ENCODE data around the gene PLEKHO2.

Gene PLEKHO2

GRCh38 chr15:64837502-64837901 lies 4.2 kb upstream of the PLEKHO2 start:
- FAIRE-seq (no peak), DNase-seq (ENCODE audit: insufficient read length) (no peak)
- TF ChIP-seq POLR2AphosphoS5 (IDR thresholded peaks at IDR 0.05; ENCODE audit: low read depth, low read length): no peak
- TF ChIP-seq TAF1 (IDR thresholded peaks at IDR 0.05; ENCODE audit: borderline replicate concordance, low read depth, low read length): no peak
- TF ChIP-seq POLR2A (IDR thresholded peaks at IDR 0.05; ENCODE audit: low read depth, low read length): no peak

- TF ChIP-seq POLR2A (IDR thresholded peaks at IDR 0.05; ENCODE audit: low read depth, low read length): no peak
- TF ChIP-seq TAF1 (IDR thresholded peaks at IDR 0.05; ENCODE audit: borderline replicate concordance, low read depth, low read length): no peak
- no peak for TF ChIP-seq POLR2AphosphoS5 (IDR thresholded peaks at IDR 0.05; ENCODE audit: low read depth, low read length)
- FAIRE-seq: no peak
- DNase-seq (ENCODE audit: insufficient read length): no peak
Observed at GRCh38 chr15:64841060-64841343, 713 bp upstream of the PLEKHO2 start.

- FAIRE-seq (peak; percentile 33), DNase-seq (ENCODE audit: insufficient read length) (no peak)
- TF ChIP-seq POLR2A (IDR thresholded peaks at IDR 0.05; ENCODE audit: low read depth, low read length) (no peak), POLR2AphosphoS5 (IDR thresholded peaks at IDR 0.05; ENCODE audit: low read depth, low read length) (no peak), TAF1 (IDR thresholded peaks at IDR 0.05; ENCODE audit: borderline replicate concordance, low read depth, low read length) (no peak)
Observed at GRCh38 chr15:64842096-64842939, 603 bp downstream of the PLEKHO2 start.

GRCh38 chr15:64842986-64843561 lies 1.4 kb downstream of the PLEKHO2 start:
- TF ChIP-seq TAF1 (IDR thresholded peaks at IDR 0.05; ENCODE audit: borderline replicate concordance, low read depth, low read length) (no peak), POLR2AphosphoS5 (IDR thresholded peaks at IDR 0.05; ENCODE audit: low read depth, low read length) (no peak), POLR2A (IDR thresholded peaks at IDR 0.05; ENCODE audit: low read depth, low read length) (no peak)
- DNase-seq (ENCODE audit: insufficient read length) (no peak), FAIRE-seq (peak; percentile 50)

GRCh38 chr15:64843991-64844390 lies 2.3 kb downstream of the PLEKHO2 start:
- no peak for TF ChIP-seq TAF1 (IDR thresholded peaks at IDR 0.05; ENCODE audit: borderline replicate concordance, low read depth, low read length)
- TF ChIP-seq POLR2A (IDR thresholded peaks at IDR 0.05; ENCODE audit: low read depth, low read length): no peak; the same call in 1 of the 2 replicates
- TF ChIP-seq POLR2AphosphoS5 (IDR thresholded peaks at IDR 0.05; ENCODE audit: low read depth, low read length): no peak

GRCh38 chr15:64844576-64845145 lies 2.9 kb downstream of the PLEKHO2 start:
- FAIRE-seq (no peak), DNase-seq (ENCODE audit: insufficient read length) (no peak)
- no peak for TF ChIP-seq POLR2A (IDR thresholded peaks at IDR 0.05; ENCODE audit: low read depth, low read length)
- no peak for TF ChIP-seq TAF1 (IDR thresholded peaks at IDR 0.05; ENCODE audit: borderline replicate concordance, low read depth, low read length)
- no peak for TF ChIP-seq POLR2AphosphoS5 (IDR thresholded peaks at IDR 0.05; ENCODE audit: low read depth, low read length)

More at GRCh38 chr15:64843991-64844390, 2.3 kb downstream of the PLEKHO2 start:
- peak; percentile 14 for FAIRE-seq
- DNase-seq (ENCODE audit: insufficient read length): no peak

GRCh38 chr15:64845183-64845611 lies 3.5 kb downstream of the PLEKHO2 start:
- FAIRE-seq (no peak), DNase-seq (ENCODE audit: insufficient read length) (no peak)
- no peak for TF ChIP-seq POLR2A (IDR thresholded peaks at IDR 0.05; ENCODE audit: low read depth, low read length)
- TF ChIP-seq TAF1 (IDR thresholded peaks at IDR 0.05; ENCODE audit: borderline replicate concordance, low read depth, low read length): no peak
- TF ChIP-seq POLR2AphosphoS5 (IDR thresholded peaks at IDR 0.05; ENCODE audit: low read depth, low read length): no peak

GRCh38 chr15:64845831-64846595 lies 4.3 kb downstream of the PLEKHO2 start:
- FAIRE-seq: no peak
- TF ChIP-seq POLR2A (IDR thresholded peaks at IDR 0.05; ENCODE audit: low read depth, low read length) (no peak), TAF1 (IDR thresholded peaks at IDR 0.05; ENCODE audit: borderline replicate concordance, low read depth, low read length) (no peak), POLR2AphosphoS5 (IDR thresholded peaks at IDR 0.05; ENCODE audit: low read depth, low read length) (no peak)
- no peak for DNase-seq (ENCODE audit: insufficient read length)

- no peak for FAIRE-seq
- TF ChIP-seq TAF1 (IDR thresholded peaks at IDR 0.05; ENCODE audit: borderline replicate concordance, low read depth, low read length) (no peak), POLR2A (IDR thresholded peaks at IDR 0.05; ENCODE audit: low read depth, low read length) (no peak), POLR2AphosphoS5 (IDR thresholded peaks at IDR 0.05; ENCODE audit: low read depth, low read length) (no peak)
- DNase-seq (ENCODE audit: insufficient read length): no peak
Observed at GRCh38 chr15:64847016-64847415, 5.3 kb downstream of the PLEKHO2 start.

- TF ChIP-seq POLR2A (IDR thresholded peaks at IDR 0.05; ENCODE audit: low read depth, low read length): no peak
- TF ChIP-seq POLR2AphosphoS5 (IDR thresholded peaks at IDR 0.05; ENCODE audit: low read depth, low read length): no peak
- no peak for TF ChIP-seq TAF1 (IDR thresholded peaks at IDR 0.05; ENCODE audit: borderline replicate concordance, low read depth, low read length)
- DNase-seq (ENCODE audit: insufficient read length) (no peak), FAIRE-seq (no peak)
Observed at GRCh38 chr15:64847448-64847847, 5.7 kb downstream of the PLEKHO2 start.
